PC-3 (cell line): ENCODE measurements around the gene SORBS2. TPM values are rescaled to one million over a fixed set of nuclear protein-coding genes. Genes with fewer than 3 reads are reported as not detected.

Experiments used
- ATAC-seq: fragments of 200-7000 bp; cut with Tn5 transposase; 2 replicates; pipeline ENCODE4 v1.9.1; 2020; ENCODE audit warnings: mild to moderate bottlenecking, moderate library complexity
- BruUV-seq: library from RNA; stranded (reverse); fragments of 400-500 nt; replicated peaks from 2 replicates; lab custom pipeline; 2021; lab: Mats Ljungman, UMichigan
- CTCF ChIA-PET: fragments of 300-600 bp; sonication (Branson Sonifier 250); formaldehyde crosslinking; loops from one replicate; lab custom pipeline; 2022; ENCODE audit warnings: antibody characterized with exemption; lab: Charles Lee
- POLR2A ChIA-PET: fragments of 300-600 bp; sonication (Branson Sonifier 250); formaldehyde crosslinking; loops from one replicate; lab custom pipeline; 2022; ENCODE audit warnings: antibody characterized with exemption; ENCODE audit not compliant: unreplicated experiment; lab: Charles Lee
- DNase-seq: peaks from one replicate; pipeline ENCODE4 v3.0.0-alpha.2; 2015
- H2AFZ ChIP-seq: fragments of 300-600 bp; sonication (generic); 2 replicates; pipeline ENCODE4 v1.6.0; 2016; ENCODE audit warnings: antibody characterized with exemption, low read length
- H3F3A ChIP-seq: fragments of 300-600 bp; sonication (generic); one replicate; pipeline ENCODE4 v1.6.0; 2017; ENCODE audit warnings: antibody characterized with exemption, low read length, control low read depth, mild to moderate bottlenecking; ENCODE audit not compliant: unreplicated experiment
- H3K27ac ChIP-seq: fragments of 300-600 bp; sonication (generic); 2 replicates; pipeline ENCODE4 v1.5.1; 2016; ENCODE audit warnings: mild to moderate bottlenecking, low read length
- H3K27me3 ChIP-seq: fragments of 300-600 bp; sonication (generic); 2 replicates; pipeline ENCODE4 v1.6.1; 2016; ENCODE audit warnings: low read length, mixed read lengths
- H3K36me3 ChIP-seq: fragments of 300-600 bp; sonication (generic); 2 replicates; pipeline ENCODE4 v1.6.1; 2016; ENCODE audit warnings: low read depth, mixed run types, low read length, mixed read lengths
- H3K4me1 ChIP-seq: fragments of 300-600 bp; sonication (generic); 2 replicates; pipeline ENCODE4 v1.5.1; 2016; ENCODE audit warnings: low read length; ENCODE audit not compliant: insufficient read depth
- H3K4me2 ChIP-seq: fragments of 300-600 bp; sonication (generic); 2 replicates; pipeline ENCODE4 v1.6.0; 2016; ENCODE audit warnings: low read length
- H3K4me3 ChIP-seq: fragments of 300-600 bp; sonication (generic); 2 replicates; pipeline ENCODE4 v1.5.1; 2016; ENCODE audit warnings: mild to moderate bottlenecking, low read length, mixed read lengths
- H3K79me2 ChIP-seq: fragments of 300-600 bp; sonication (generic); 2 replicates; pipeline ENCODE4 v1.6.1; 2017; ENCODE audit warnings: low read length, mixed read lengths
- H3K9ac ChIP-seq: fragments of 300-600 bp; sonication (generic); 2 replicates; pipeline ENCODE4 v1.6.0; 2016; ENCODE audit warnings: mild to moderate bottlenecking, low read length
- H3K9me2 ChIP-seq: fragments of 300-600 bp; sonication (generic); replicated peaks from 2 replicates; pipeline ENCODE4 v1.6.1; 2016; ENCODE audit warnings: mixed run types, low read length, mixed read lengths
- H3K9me3 ChIP-seq: fragments of 300-600 bp; sonication (generic); 2 replicates; pipeline ENCODE4 v1.6.1; 2016; ENCODE audit warnings: low read length, mixed read lengths
- H4K20me1 ChIP-seq: fragments of 300-600 bp; sonication (generic); 2 replicates; pipeline ENCODE4 v1.6.1; 2016; ENCODE audit warnings: low read length, mixed read lengths
- EZH2 ChIP-seq: fragments of 300-600 bp; sonication (generic); IDR thresholded peaks from one replicate; pipeline ENCODE4 v1.6.1; 2017; ENCODE audit warnings: antibody characterized with exemption, mild to moderate bottlenecking, low read length; ENCODE audit not compliant: unreplicated experiment
- EZH2phosphoT487 ChIP-seq: fragments of 300-600 bp; sonication (generic); IDR thresholded peaks from 2 replicates; pipeline ENCODE4 v1.6.1; 2018; ENCODE audit warnings: mild to moderate bottlenecking, antibody characterized with exemption, low read length, borderline replicate concordance
- intact Hi-C: fragments of 100-400 bp; cut with micrococcal nuclease; formaldehyde crosslinking; loops from 2 replicates; pipeline ENCODE4 v1.9.0; 2023
- total RNA-seq: library from RNA; depleted of rRNA; stranded (reverse); fragments of >200 nt; gene quantifications from 2 replicates; pipeline ENCODE4 v1.2.3, GENCODE V29; 2014
- TF ChIP-seq, protein P1 (sequence below): fragments of 300-600 bp; sonication (generic); conservative IDR thresholded peaks from 2 replicates; pipeline ENCODE4 v1.5.1; 2017; ENCODE audit warnings: antibody characterized with exemption, low read depth, mild to moderate bottlenecking, low read length

SORBS2 gene
- total RNA-seq, 1 experiment from 2014 or later: 3.6 TPM

DNA sequence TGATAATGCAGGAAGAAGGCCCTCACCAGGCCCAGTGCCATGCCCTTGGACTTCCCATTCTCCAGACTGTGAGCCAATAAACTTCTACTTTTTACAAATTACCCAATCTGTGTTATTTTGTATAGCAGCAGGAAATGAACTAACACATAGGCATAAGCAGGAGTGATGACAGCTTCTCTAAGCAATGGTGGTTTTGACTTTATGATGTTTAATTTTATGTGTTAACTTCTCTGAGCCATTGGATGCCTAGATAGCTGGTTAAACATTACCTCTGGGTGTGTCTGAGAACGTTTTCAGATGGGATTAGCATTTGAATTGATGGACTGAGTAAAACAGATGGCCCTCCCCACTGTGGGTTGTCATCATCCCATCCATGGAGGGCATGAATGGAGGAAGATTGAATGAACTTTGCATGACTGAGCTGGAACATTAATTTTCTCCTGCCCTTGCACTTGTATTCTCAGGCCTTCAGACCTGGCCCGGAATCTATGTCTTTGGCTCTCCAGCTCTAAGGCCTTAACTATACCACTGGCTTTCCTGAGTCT is 262.8 kb downstream of the SORBS2 start:
- Histone ChIP-seq H2AFZ (no peak overlapping the region), H3K4me3 (no peak overlapping the region), H3F3A (no peaks in the 10 kb centered on the region), H3K4me2 (no peak overlapping the region), H3K9ac (no peak overlapping the region), H3K4me1 (no peaks in the 10 kb centered on the region), H3K36me3 (no peaks in the 10 kb centered on the region), H4K20me1 (no peaks in the 10 kb centered on the region), H3K9me3 (no peaks in the 10 kb centered on the region), H3K79me2 (no peaks in the 10 kb centered on the region), H3K9me2 (no peaks in the 10 kb centered on the region), H3K27me3 (no peaks in the 10 kb centered on the region), H3K27ac (no peak overlapping the region)
- ChIA-PET CTCF (no interaction called here), POLR2A (no interaction called here)
- no peak for DNase-seq
- TF ChIP-seq EZH2 (no peak), EZH2phosphoT487 (no peak)
- TF ChIP-seq, protein P1, sequence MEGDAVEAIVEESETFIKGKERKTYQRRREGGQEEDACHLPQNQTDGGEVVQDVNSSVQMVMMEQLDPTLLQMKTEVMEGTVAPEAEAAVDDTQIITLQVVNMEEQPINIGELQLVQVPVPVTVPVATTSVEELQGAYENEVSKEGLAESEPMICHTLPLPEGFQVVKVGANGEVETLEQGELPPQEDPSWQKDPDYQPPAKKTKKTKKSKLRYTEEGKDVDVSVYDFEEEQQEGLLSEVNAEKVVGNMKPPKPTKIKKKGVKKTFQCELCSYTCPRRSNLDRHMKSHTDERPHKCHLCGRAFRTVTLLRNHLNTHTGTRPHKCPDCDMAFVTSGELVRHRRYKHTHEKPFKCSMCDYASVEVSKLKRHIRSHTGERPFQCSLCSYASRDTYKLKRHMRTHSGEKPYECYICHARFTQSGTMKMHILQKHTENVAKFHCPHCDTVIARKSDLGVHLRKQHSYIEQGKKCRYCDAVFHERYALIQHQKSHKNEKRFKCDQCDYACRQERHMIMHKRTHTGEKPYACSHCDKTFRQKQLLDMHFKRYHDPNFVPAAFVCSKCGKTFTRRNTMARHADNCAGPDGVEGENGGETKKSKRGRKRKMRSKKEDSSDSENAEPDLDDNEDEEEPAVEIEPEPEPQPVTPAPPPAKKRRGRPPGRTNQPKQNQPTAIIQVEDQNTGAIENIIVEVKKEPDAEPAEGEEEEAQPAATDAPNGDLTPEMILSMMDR: no peak
- ATAC-seq: no peak
- no TSS peak for BruUV-seq
- intact Hi-C loops: no loop called here

DNA sequence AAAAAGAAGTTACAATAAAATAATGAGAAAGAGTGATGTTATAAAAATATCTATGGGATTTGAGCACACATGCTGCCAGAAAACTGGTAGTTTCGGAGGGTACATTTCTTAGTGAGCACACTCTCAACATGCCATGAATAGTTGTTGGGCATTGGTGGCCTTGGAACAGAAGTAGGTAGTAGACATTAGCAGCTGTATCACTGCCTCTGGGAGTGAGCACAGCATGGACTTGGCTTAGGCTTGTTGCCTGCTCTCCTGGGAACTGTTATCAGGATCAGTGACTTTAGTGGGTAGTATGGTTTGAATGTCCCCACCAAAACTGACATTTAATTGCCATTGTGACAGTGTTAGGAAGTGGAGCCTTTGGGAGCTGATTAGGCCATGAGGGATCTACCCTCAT is 263.4 kb downstream of the SORBS2 start:
- Histone ChIP-seq H3K36me3 (no peaks in the 10 kb centered on the region), H3K9ac (no peak overlapping the region), H3K9me2 (no peaks in the 10 kb centered on the region), H3F3A (no peaks in the 10 kb centered on the region), H2AFZ (no peak overlapping the region), H4K20me1 (no peaks in the 10 kb centered on the region), H3K4me2 (no peak overlapping the region), H3K9me3 (no peaks in the 10 kb centered on the region), H3K27ac (no peak overlapping the region), H3K27me3 (no peaks in the 10 kb centered on the region), H3K4me1 (no peaks in the 10 kb centered on the region), H3K79me2 (no peaks in the 10 kb centered on the region), H3K4me3 (no peak overlapping the region)
- POLR2A ChIA-PET: no interaction called here
- DNase-seq (no peak), ATAC-seq (no peak)
- BruUV-seq: no TSS peak
- TF ChIP-seq EZH2phosphoT487 (no peak), EZH2 (no peak)
- TF ChIP-seq, protein P1: no peak
- CTCF ChIA-PET: no interaction called here
- intact Hi-C loops: no loop called here

DNA sequence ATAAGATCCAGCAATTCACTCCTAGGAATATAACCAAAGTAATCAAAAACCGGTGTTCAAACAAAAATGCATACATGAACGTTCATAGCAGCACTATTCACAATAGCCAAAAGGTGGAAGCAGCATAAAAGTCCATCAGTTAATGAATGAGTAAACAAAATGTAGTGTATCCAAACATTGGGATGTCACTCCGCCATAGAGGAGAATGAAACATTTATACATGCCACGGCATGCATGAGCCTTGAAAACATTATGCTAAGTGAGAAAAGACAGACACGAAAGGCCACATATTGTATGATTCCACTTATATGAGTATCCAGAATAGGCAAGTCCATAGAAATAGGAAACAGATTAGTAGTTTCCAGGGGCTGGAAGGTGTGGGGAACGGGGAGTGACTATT is 265.7 kb downstream of the SORBS2 start:
- H3K79me2 ChIP-seq: no peaks in the 10 kb centered on the region
- H3K9me3 ChIP-seq: no peaks in the 10 kb centered on the region
- H4K20me1 ChIP-seq: no peaks in the 10 kb centered on the region
- ChIA-PET POLR2A (no interaction called here), CTCF (no interaction called here)
- intact Hi-C loops: no loop called here
- no peak overlapping the region for H2AFZ ChIP-seq
- H3K9ac ChIP-seq: no peak overlapping the region
- H3K4me1 ChIP-seq: no peaks in the 10 kb centered on the region
- no peaks in the 10 kb centered on the region for H3K36me3 ChIP-seq
- no peak overlapping the region for H3K4me3 ChIP-seq
- no peaks in the 10 kb centered on the region for H3F3A ChIP-seq
- 0 out of 2 replicates have a peak, but pooled peaks cover under 1% of the 10 kb centered on the region for H3K27me3 ChIP-seq
- TF ChIP-seq, protein P1: no peak
- TF ChIP-seq EZH2phosphoT487 (no peak), EZH2 (no peak)
- BruUV-seq: no TSS peak
- no peak for ATAC-seq
- DNase-seq: no peak
- H3K9me2 ChIP-seq: no peaks in the 10 kb centered on the region
- no peak overlapping the region for H3K27ac ChIP-seq
- H3K4me2 ChIP-seq: no peak overlapping the region
